Lower lobe of right lung (tissue), 2 donors: ENCODE measurements around the gene RNF34. TPM values are rescaled to one million over a fixed set of nuclear protein-coding genes. Genes with fewer than 3 reads are reported as not detected.

Experiments used
- ATAC-seq, 2 donors: fragments of 200-7000 bp; cut with Tn5 transposase; one replicate each; pipeline ENCODE4 v1.9.1; 2020 to 2022; ENCODE audit warnings: mild to moderate bottlenecking in 2 of 2, moderate library complexity in 2 of 2
- DNase-seq: peaks from one replicate; pipeline ENCODE4 v3.0.0-alpha.2; 2020
- H3K27ac ChIP-seq: fragments of 200-600 bp; one replicate; pipeline ENCODE4 v1.8.0; 2022
- H3K27me3 ChIP-seq: fragments of 200-600 bp; one replicate; pipeline ENCODE4 v1.8.0; 2022; ENCODE audit warnings: low read depth
- H3K36me3 ChIP-seq: fragments of 200-600 bp; one replicate; pipeline ENCODE4 v1.8.0; 2022; ENCODE audit warnings: mild to moderate bottlenecking
- H3K4me1 ChIP-seq: fragments of 200-600 bp; one replicate; pipeline ENCODE4 v1.8.0; 2022
- H3K4me3 ChIP-seq: fragments of 200-600 bp; one replicate; pipeline ENCODE4 v1.8.0; 2022; ENCODE audit warnings: mild to moderate bottlenecking
- H3K9me3 ChIP-seq: fragments of 200-600 bp; one replicate; pipeline ENCODE4 v1.8.0; 2022
- CTCF ChIP-seq: fragments of 200-600 bp; IDR thresholded peaks from one replicate; pipeline ENCODE4 v1.8.0; 2022; ENCODE audit warnings: antibody characterized with exemption, mild to moderate bottlenecking
- intact Hi-C: fragments of 100-400 bp; cut with DNase I; formaldehyde crosslinking; loops from one replicate; pipeline ENCODE4 v1.11.0; 2022
- total RNA-seq: library from RNA; stranded (reverse); fragmentation: NEBNext Ultra II Directional; extraction: Animal tissue kit (Norgen Biotek cat#: 25700); gene quantifications from one replicate; pipeline ENCODE4 v1.2.1, GENCODE V29; 2021
- donor health status: DM: no; HTN: yes; CAD: no; lungs with severe emphysema.

RNF34 gene
- total RNA-seq, 1 donor from 2014 or later, result 23.0 TPM

GRCh38 chr12:121452985-121453360 lies 53.1 kb downstream of the RNF34 start:
- ATAC-seq (peak in 1 of 2 donors; percentile 4), DNase-seq (no peak)
- no peak overlapping the region for H3K4me3 ChIP-seq
- H3K9me3 ChIP-seq, result no peaks in the 10 kb centered on the region
- no peak for TF ChIP-seq CTCF
- peaks cover 23% of the 10 kb centered on the region for H3K36me3 ChIP-seq
- intact Hi-C loops, result no loop called here
- H3K27ac ChIP-seq, result peak overlapping the region; percentile 76
- no peaks in the 10 kb centered on the region for H3K27me3 ChIP-seq
- H3K4me1 ChIP-seq, result peaks cover 19% of the 10 kb centered on the region

- no peak overlapping the region for H3K4me3 ChIP-seq
- no peak overlapping the region for H3K27ac ChIP-seq
- H3K27me3 ChIP-seq, result no peaks in the 10 kb centered on the region
- peaks cover 22% of the 10 kb centered on the region for H3K36me3 ChIP-seq
- no peak for TF ChIP-seq CTCF
- peaks cover 19% of the 10 kb centered on the region for H3K4me1 ChIP-seq
- intact Hi-C loops, result no loop called here
- no peaks in the 10 kb centered on the region for H3K9me3 ChIP-seq
- ATAC-seq (no peak), DNase-seq (no peak)
Measured at GRCh38 chr12:121453629-121454028, 53.7 kb downstream of the RNF34 start.

GRCh38 chr12:121454921-121455320 lies 55.0 kb downstream of the RNF34 start:
- Histone ChIP-seq H3K27ac (no peak overlapping the region), H3K36me3 (peaks cover 16% of the 10 kb centered on the region), H3K27me3 (no peaks in the 10 kb centered on the region), H3K9me3 (no peaks in the 10 kb centered on the region), H3K4me3 (no peak overlapping the region), H3K4me1 (peaks cover 19% of the 10 kb centered on the region)
- intact Hi-C loops, result no loop called here
- no peak for ATAC-seq
- no peak for DNase-seq
- no peak for TF ChIP-seq CTCF

GRCh38 chr12:121455766-121456420 lies 56.0 kb downstream of the RNF34 start:
- TF ChIP-seq CTCF, result no peak

GRCh38 chr12:121456551-121456950 lies 56.6 kb downstream of the RNF34 start:
- no peak overlapping the region for H3K4me3 ChIP-seq
- DNase-seq (no peak), ATAC-seq (no peak)
- H3K27me3 ChIP-seq, result no peaks in the 10 kb centered on the region
- H3K9me3 ChIP-seq, result no peaks in the 10 kb centered on the region
- no peak for TF ChIP-seq CTCF
- no peak overlapping the region for H3K27ac ChIP-seq
- H3K4me1 ChIP-seq, result peaks cover 17% of the 10 kb centered on the region
- intact Hi-C loops, result no loop called here
- peaks cover 16% of the 10 kb centered on the region for H3K36me3 ChIP-seq

More at GRCh38 chr12:121455766-121456420, 56.0 kb downstream of the RNF34 start:
- no peak overlapping the region for H3K27ac ChIP-seq
- H3K9me3 ChIP-seq, result no peaks in the 10 kb centered on the region
- intact Hi-C loops, result no loop called here
- H3K36me3 ChIP-seq, result peaks cover 16% of the 10 kb centered on the region
- DNase-seq (no peak), ATAC-seq (no peak)
- H3K4me1 ChIP-seq, result peaks cover 19% of the 10 kb centered on the region
- no peak overlapping the region for H3K4me3 ChIP-seq
- H3K27me3 ChIP-seq, result no peaks in the 10 kb centered on the region
